Stimulated activated CD8-positive, alpha-beta memory T cell treated with anti-CD3 and anti-CD28 coated beads, Interleukin-12 subunit alpha, Interleukin-12 subunit beta, amount 100 ng/mL, for 24 hours (primary cell): ENCODE measurements around the gene PRRC1.
"Not testable (repeated sequence)": the region's sequence is repeated elsewhere in the genome, so short reads cannot be mapped to it uniquely, and the experiment has no call there.

Source experiments
- DNase-seq: peaks from one replicate; pipeline ENCODE4 v3.0.0-alpha.2; 2020; ENCODE audit errors: extremely low read depth

Gene PRRC1

DNA sequence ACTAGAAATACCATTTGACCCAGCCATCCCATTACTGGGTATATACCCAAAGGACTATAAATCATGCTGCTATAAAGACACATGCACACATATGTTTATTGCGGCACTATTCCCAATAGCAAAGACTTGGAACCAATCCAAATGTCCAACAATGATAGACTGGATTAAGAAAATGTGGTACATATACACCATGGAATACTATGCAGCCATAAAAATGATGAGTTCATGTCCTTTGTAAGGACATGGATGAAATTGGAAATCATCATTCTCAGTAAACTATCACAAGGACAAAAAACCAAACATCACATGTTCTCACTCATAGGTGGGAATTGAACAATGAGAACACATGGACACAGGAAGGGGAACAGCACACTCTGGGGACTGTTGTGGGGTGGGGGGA, 27.8 kb downstream of the PRRC1 start:
- not testable (repeated sequence) for DNase-seq

- no peak for DNase-seq
Observed at GRCh38 chr5:127549551-127549950, 32.1 kb downstream of the PRRC1 start.

- no peak for DNase-seq
Observed at GRCh38 chr5:127550652-127551409, 33.4 kb downstream of the PRRC1 start.

DNA sequence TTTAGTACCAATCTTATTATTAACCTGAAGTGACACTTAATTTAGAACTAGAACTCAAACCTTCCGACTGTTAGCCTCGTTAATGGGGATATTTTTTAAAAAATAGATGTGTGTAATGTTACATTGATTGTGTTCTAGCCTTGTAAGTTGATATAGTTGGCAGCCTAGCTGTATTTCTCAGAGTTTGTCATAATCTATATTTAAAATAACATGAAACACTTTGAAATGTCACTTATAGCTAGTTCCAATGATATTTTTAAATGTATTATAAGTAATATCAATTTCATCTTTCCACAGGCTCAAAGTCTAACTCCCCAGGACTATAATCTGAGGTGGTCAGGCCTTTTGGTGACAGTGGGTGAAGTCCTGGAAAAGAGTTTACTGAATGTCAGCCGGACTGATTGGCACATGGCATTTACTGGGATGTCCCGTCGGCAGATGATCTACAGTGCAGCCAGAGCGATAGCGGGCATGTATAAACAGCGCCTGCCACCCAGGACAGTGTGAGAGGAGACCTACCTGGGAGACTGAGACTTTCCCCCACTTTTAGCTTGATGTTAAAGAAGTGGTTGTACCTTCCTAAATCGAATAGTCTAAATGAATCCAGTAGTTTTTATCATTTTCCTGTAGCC, 34.1 kb downstream of the PRRC1 start:
- DNase-seq, result no peak

DNA sequence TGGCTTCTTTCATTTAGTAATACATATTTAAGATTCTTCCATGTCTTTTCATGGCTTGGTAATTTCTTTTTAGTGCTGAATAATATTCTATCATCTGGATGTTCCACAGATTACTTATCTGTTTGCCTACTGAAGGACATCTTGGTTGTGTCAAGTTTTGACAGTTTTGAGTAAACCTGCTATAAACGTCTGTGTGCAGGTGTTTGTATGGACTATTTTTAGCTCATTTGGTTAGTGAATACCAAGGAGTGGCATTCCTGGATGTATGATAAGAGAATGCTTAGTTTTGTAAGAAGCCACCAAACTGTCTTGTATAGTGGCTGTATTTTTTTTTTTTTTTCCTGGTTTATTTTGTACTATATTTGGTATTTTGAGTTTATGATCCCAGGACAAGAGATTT, 38.4 kb downstream of the PRRC1 start:
- DNase-seq, result no peak

- no peak for DNase-seq
Observed at GRCh38 chr5:127556609-127557334, 39.3 kb downstream of the PRRC1 start.

DNA sequence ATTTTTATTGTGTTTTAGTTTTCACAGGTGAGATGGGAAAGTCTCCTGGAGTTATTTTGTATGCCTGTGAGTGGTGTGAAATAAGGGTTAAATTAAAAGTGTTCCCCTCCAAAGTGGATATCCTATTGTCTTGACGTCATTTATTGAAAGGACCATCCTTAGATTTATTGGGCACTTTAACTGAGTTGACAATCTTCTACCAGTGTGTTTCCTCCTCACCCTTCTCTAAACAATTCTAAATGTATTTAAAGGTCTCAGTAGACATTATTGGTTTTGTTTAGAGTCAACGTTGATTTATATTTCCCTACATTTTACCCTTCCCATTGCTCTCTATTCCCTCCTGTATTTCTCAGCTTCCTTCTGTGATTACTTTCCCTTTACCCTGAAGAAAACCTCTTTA, 40.8 kb downstream of the PRRC1 start:
- DNase-seq, result no peak

DNA sequence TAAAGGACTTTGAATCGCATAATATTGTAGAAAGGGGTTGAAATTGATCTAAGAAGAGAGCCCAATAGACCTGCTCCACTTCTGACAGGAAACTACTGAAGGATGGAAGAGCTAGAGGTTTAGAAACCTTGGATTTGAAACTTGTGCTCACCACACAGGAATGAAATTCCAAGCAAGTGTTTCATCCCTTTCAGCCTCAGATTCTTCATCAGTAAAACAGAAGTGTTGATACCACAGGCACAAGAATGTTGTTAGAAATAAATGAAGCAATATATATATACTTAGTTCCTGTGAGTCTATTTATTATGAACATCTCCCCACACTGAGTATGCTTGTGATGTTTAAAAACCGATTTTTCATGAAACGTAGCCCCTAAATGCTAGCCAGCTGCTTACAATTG, 43.8 kb downstream of the PRRC1 start:
- DNase-seq, result no peak

- no peak for DNase-seq
Observed at GRCh38 chr5:127562252-127562651, 44.8 kb downstream of the PRRC1 start.

- no peak for DNase-seq
Observed at GRCh38 chr5:127563136-127563535, 45.7 kb downstream of the PRRC1 start.

DNA sequence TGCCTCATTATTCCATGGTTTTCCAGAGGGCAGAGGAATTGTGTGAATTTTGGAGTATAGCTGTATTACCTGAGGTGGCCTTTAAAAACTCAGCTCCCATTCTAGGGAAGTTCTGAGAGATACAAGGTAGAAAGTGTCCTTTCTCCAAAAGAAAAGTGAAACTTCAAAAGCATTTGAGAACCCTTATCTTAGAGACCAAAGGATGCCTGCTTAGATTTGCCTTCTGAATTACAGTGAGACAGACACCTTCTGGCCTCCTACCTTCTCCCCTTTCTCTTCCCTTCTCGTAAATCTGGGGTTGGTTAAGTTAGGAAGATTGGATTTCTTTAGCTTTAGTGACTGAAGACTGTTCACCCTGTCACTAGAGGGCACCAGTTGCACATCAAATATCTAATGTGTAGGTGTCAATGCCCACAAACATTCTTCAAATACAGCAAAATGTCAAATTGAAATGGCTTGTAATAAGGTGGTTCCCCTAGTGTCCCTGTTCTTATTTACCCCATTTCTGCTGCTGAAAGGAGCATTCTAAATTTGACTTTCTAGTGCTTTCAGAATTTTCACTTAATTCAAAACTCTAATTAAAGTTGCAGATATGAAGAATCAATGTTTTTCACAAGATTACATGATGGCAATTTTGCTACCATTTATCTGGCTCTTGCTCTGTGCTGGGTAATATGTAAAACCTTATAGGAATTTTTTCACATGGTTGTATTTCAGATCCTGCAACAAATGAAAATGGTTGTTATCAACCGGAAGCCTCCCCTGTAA, 46.7 kb downstream of the PRRC1 start:
- DNase-seq, result peak; percentile 3

- DNase-seq, result no peak
Observed at GRCh38 chr5:127565586-127566270, 48.3 kb downstream of the PRRC1 start.

DNA sequence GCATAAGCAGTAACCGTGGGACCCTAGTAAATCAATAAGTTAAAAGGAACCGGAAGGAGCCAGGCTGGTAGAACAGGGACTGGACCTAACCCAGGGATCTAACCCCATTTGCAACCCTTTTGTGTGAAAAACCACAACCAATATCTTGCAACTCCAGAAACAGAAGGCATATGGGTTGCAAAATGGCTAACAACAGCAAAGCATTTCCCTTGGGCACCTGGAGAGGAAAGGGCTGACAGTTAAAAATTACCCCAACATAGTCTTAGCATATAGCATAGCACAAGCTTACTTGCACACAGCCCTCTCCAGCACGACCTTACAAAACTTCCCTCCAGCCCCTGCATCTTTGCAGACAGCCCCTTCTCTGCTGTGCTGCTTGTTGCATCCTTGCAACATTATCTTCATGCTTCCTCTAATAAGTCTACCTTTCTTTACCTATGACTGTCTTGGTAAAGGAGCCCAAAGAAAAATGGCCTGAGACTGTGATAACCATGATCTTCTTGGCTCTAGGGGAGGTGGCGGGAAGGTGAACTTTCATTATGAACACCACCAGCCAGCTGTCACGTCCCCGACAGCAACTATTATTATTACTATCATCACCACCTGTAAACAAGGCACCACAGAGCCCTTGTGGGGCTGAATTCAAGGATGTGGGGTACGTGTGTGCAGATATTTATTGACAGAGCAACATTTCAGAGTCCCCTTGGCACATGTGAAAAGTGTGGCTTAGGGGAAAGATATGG, 49.8 kb downstream of the PRRC1 start:
- no peak for DNase-seq

DNA sequence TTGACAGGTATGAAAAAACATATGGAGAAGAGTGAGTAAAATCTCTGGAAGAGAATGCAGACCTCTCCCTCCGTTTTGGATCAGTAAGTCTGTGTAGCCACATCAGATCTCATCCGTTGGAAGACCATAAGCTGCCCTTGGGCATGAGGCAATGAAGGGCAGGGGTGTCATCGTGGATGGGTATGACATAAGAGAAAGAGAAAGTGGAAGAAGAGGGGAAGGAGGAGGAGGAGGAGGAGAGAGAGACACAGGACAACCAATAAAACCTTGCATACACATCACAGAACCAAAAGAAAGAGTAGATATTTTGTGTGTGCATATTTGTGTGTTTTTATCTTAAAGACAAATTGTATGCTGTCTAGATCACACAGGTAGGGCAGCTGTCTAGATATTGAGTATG, 50.7 kb downstream of the PRRC1 start:
- DNase-seq, result no peak

GRCh38 chr5:127569471-127569870, 52.0 kb downstream of the PRRC1 start:
- DNase-seq, result not testable (repeated sequence)

DNA sequence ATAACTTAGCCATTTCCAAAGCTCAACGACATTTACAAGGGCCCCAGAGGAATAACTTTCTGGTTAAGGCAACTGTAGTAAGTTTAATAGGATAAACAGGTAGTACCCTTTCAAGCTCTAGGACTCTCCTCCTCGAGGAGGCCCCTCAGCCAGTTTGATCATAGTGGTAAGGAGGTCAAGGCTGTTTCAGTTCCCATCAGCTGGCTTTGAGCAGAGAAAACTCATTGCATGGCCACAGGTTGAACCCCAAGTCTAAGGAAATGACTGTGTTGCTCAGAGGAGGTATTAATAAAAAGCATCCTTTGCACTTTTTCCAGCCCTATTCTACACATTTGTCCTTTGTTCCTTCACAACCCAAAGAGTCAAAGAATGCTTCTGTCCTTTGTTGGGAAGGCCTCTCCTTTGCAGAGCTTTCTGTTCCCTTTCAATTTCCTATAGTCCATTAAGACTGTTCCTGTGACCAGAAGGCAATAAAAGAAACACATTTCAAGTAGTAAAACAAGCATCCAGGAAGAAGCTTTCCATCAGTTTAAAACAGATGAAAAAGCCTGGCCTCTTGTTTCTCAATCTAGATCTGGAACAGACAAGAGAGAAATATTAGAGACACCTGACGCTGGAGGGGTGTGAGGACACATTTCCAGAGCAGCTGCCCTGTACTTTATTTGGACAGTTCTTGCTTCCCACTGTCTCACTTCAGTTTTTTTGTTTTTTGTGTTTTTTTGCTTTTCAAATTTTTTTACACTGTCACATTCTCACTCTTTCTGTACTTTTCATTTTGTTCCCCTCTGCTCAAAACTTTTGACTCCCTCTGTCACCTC, 54.1 kb downstream of the PRRC1 start:
- DNase-seq, result no peak

DNA sequence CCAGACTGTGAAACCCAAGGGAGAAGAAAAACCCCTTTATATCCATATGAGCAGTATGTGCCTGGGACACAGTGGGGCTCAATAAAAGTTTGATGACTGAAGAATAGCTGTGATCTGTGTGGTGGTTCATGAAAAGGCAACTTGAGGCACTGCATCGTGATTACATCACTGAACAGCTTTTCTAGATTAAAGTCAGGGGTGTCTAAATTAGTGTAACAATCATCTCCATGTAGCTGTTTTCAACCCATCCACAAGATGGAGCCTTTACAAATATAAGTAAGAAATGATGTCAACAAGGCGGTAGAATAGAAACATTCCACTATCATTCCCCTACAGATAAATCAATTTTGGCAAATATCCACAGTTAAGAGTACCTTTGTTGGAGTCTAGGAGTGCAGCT, 55.5 kb downstream of the PRRC1 start:
- DNase-seq, result no peak

DNA sequence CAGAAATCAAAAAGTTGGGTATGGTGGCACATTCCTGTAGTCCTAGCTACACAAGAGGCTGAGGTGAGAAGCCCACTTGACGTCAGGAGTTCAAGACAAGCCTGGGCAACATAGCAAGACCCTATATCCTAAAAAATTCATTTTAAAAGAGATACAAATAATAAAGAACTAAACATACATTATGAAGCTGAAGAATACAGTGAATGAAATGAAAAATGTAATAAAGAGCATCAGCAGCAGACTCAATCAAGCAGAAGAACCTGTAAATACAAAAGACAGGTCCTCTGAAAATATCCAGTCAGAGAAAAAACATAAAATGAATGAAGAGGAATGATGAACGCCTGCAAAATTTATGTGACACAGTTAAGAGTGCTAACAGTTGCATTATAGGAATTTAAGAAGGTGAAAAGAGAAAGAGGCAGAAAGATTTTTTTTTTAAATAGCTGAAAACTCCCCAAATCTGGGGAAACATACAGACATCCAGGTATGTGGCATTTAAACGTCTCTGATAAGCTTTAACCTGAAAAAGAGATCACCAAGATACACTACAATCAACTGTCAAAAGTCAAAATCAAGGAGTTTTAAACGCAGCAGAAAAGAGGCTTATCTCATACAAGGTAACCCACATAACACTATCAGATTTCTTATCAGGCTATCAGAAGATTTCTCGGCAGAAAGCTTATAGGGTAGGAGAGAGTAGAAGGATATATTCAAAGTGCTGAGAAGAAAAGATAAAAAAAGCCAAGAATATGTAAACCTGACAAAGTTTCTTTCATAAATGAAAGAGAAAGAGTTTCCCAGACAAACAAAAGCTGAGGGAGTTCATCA, 57.6 kb downstream of the PRRC1 start:
- DNase-seq, result no peak

DNA sequence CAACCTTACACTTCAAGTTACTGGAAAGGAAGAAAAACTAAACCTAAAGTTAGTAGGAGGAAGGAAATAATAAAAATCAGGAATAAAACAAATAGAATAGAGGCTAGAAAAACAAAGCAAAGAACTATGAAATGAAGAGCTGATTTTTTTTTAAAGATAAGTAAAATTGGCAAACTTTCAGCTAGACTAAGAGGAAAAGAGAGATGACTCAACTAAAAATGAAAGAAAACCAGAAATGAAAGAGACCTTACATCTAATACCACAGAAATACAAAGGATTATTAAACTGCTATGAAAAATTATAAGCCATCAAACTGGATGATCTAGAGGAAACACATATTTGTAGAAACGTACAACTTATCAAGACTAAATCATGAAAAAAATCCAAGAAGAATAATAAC, 60.0 kb downstream of the PRRC1 start:
- no peak for DNase-seq
